A549 treated with dexamethasone at 1 μM for 4 hours (cell line): ENCODE data around the gene GSTT4. TPM values are rescaled to one million over a fixed set of nuclear protein-coding genes. Genes with fewer than 3 reads are reported as not detected.

Experiments
- total RNA-seq: library from RNA; stranded (reverse); fragments of 200-300 nt; extraction: Qiagen RNA extraction; gene quantifications from 5 replicates; pipeline ENCODE4 v1.2.3, GENCODE V29; 2022

Gene GSTT4
- not detected in 5 replicates for total RNA-seq

DNA sequence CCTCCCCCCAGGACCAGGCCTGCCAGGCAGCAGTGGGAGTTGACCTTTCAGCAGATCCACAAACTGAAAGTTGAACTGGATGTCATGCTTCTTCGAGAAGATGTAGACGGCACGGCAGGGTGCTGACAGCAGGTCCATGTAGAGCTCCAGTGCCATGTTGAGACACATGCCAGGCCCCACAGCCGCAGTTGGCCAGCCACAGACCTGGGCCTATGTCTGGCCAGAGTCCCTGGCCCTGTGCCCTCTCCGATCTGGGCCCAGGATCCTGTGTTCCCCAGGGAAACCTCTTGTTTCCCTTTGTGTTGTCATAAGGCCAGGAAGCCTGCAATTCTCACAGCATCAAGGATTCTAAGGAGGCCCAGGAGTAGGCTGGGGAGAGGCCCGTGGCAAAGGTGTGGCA, at the start of gene GSTT4:
TSS of gene GSTT4 (minus strand) at position 253 of the 400 bp plus-strand sequence. CDS start at position 156, 97 bp downstream.

DNA sequence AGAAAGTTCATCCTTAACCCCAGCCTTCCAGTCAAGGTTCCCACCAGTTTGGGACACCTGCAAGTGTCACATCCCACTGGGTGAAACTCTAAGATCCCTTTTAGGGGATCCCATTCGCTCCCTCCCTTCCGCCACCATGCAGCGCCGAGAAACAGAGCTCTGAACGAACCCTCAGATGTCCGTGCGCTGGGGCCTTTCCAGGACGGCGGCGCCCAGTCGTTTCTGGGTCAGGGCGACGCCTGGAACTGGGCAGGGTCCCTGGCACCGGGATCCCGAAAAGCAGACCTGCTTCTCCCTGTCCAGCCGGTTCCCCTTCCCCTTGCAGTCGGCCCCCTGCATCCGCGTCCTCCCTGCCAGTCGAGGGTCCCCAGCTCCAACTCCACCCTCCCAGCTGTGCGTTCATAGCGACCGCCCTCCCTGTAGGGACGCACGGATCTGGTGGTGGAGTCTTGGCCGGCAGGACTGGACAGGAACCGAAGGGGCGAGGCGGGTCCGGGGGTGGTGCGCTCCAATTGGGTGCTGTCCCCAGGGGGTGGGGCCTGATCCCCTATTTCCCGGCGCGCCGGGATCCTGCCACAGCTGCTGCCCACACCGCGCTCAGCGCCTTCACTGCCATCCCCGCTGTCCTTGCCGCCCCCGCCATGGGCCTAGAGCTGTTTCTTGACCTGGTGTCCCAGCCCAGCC, 25.6 kb downstream of the GSTT4 start, which contains the start of gene GSTT2:
TSS of gene GSTT2 (plus strand) at position 578 of the 684 bp plus-strand sequence.

DNA sequence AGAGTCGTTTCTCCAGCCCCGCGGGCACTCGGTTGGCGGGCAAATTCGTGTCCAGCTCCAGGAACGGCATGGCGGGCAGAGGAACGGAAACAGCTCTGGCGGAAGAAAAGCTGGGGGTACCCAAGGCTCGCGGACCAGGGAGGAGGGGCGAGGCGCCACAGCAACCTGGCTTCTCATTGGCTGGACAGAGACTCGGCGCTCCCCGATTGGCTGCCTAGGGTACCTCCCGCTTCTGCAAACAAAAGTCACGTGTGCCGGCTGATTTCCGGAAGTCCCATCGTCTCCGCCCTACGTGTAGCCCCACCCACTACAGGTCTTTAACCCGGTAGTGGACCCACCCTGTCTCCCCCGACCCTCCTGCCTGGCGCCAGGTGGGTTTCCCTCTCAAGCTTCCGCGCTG, 30.9 kb downstream of the GSTT4 start, which contains the start of gene DDT:
TSS of gene DDT (minus strand) at position 97 of the 400 bp plus-strand sequence. CDS start at position 70, 27 bp downstream.

DNA sequence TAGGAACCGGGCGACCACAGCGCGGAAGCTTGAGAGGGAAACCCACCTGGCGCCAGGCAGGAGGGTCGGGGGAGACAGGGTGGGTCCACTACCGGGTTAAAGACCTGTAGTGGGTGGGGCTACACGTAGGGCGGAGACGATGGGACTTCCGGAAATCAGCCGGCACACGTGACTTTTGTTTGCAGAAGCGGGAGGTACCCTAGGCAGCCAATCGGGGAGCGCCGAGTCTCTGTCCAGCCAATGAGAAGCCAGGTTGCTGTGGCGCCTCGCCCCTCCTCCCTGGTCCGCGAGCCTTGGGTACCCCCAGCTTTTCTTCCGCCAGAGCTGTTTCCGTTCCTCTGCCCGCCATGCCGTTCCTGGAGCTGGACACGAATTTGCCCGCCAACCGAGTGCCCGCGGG, 38.7 kb downstream of the GSTT4 start, which contains the start of gene DDTL:
TSS of gene DDTL (plus strand) at position 321 of the 400 bp plus-strand sequence. CDS start at position 348, 27 bp downstream.

DNA sequence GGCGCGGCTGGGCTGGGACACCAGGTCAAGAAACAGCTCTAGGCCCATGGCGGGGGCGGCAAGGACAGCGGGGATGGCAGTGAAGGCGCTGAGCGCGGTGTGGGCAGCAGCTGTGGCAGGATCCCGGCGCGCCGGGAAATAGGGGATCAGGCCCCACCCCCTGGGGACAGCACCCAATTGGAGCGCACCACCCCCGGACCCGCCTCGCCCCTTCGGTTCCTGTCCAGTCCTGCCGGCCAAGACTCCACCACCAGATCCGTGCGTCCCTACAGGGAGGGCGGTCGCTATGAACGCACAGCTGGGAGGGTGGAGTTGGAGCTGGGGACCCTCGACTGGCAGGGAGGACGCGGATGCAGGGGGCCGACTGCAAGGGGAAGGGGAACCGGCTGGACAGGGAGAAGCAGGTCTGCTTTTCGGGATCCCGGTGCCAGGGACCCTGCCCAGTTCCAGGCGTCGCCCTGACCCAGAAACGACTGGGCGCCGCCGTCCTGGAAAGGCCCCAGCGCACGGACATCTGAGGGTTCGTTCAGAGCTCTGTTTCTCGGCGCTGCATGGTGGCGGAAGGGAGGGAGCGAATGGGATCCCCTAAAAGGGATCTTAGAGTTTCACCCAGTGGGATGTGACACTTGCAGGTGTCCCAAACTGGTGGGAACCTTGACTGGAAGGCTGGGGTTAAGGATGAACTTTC, 44.0 kb downstream of the GSTT4 start, which contains the start of gene GSTT2B:
TSS of gene GSTT2B (minus strand) at position 112 of the 688 bp plus-strand sequence. CDS start at position 48, 64 bp downstream.

Other genes starting within 250 kb of the GSTT4 start
- not detected in 5 replicates for gene C22orf15, start 242.5 kb downstream of the GSTT4 start, total RNA-seq
- 92.9 to 197 TPM (median 166 TPM) in 5 replicates for gene CHCHD10, start 237.5 kb downstream of the GSTT4 start, total RNA-seq
- gene MMP11, start 232.6 kb downstream of the GSTT4 start, total RNA-seq = 0.13 to 0.24 TPM (median 0.15 TPM) in 5 replicates
- 49.6 to 56.0 TPM (median 54.7 TPM) in 5 replicates for gene SMARCB1, start 218.5 kb downstream of the GSTT4 start, total RNA-seq
- gene DERL3, start 166.4 kb downstream of the GSTT4 start, total RNA-seq = 0.35 to 0.88 TPM (median 0.74 TPM) in 5 replicates
- 7.9 to 11.3 TPM (median 10.2 TPM) in 5 replicates for gene SLC2A11, start 147.6 kb downstream of the GSTT4 start, total RNA-seq
- gene MIF, start 111.1 kb downstream of the GSTT4 start, total RNA-seq = 512 to 892 TPM (median 860 TPM) in 5 replicates
- gene GSTT2B, start 44.3 kb downstream of the GSTT4 start, total RNA-seq = 0.16 to 0.35 TPM (median 0.26 TPM) in 5 replicates
- gene DDTL, start 38.6 kb downstream of the GSTT4 start, total RNA-seq = 1.4 to 2.3 TPM (median 1.6 TPM) in 5 replicates
- gene DDT, start 31.0 kb downstream of the GSTT4 start, total RNA-seq = 107 to 148 TPM (median 134 TPM) in 5 replicates
- not detected in 5 replicates for gene GSTT2, start 25.3 kb downstream of the GSTT4 start, total RNA-seq
- 20.6 to 38.7 TPM (median 35.5 TPM) in 5 replicates for gene CABIN1, start 5.9 kb upstream of the GSTT4 start, total RNA-seq
- gene SUSD2, start 176.0 kb upstream of the GSTT4 start, total RNA-seq = 54.7 to 85.3 TPM (median 83.8 TPM) in 5 replicates
- 3.5 to 5.3 TPM (median 4.4 TPM) in 5 replicates for gene GGT5, start 239.6 kb upstream of the GSTT4 start, total RNA-seq